ENCODE results near the gene NABP1. TPM values are rescaled to one million over a fixed set of nuclear protein-coding genes. Genes with fewer than 3 reads are reported as not detected.

Gene NABP1
- polyA plus RNA-seq, 1 of the 3 experiments (the other 2 are of a cell fraction): 19.1 TPM

- Histone ChIP-seq H2AFZ (ENCODE audit: low read depth) (no peak overlapping the region), H3K36me3 (replicated peaks in 1 of 2; ENCODE audit: control insufficient read depth in 1 of 2, insufficient read depth in 2 of 2, low read length in 1 of 2) (no peaks in the 10 kb centered on the region), H3K9me2 (no peaks in the 10 kb centered on the region), H4K20me1 (ENCODE audit: insufficient read depth) (no peaks in the 10 kb centered on the region), H3K9ac (no peak overlapping the region), H3K4me1 (ENCODE audit: control insufficient read depth in 1 of 2, insufficient read depth in 2 of 2, low read depth in 1 of 2, low read length in 1 of 2) (no peaks in the 10 kb centered on the region), H3K9me3 (no peaks in the 10 kb centered on the region), H3K27ac (ENCODE audit: low read depth in 2 of 2, low read length in 1 of 2) (no peak overlapping the region), H3F3A (replicated peaks; ENCODE audit: insufficient read depth) (no peaks in the 10 kb centered on the region), H3K4me3 (ENCODE audit: low read depth in 2 of 2, low read length in 1 of 2) (no peak overlapping the region), H3K4me2 (no peak overlapping the region), H3K27me3 (ENCODE audit: insufficient read depth) (no peaks in the 10 kb centered on the region), H3K79me2 (ENCODE audit: insufficient read depth) (no peaks in the 10 kb centered on the region)
- WGBS (ENCODE audit: low lambda C conversion rate): 89% methylated on average over 2 of the region's 2 CpGs
- TF ChIP-seq SIN3A (IDR thresholded peaks at IDR 0.05; ENCODE audit: borderline replicate concordance, low read depth, low read length) (no peak), FOXM1 (IDR thresholded peaks at IDR 0.05; ENCODE audit: low read depth) (no peak), NRF1 (IDR thresholded peaks at IDR 0.05; ENCODE audit: low read depth, low read length) (no peak), SMC3 (IDR thresholded peaks at IDR 0.05; ENCODE audit: low read depth, low read length) (no peak), MXI1 (IDR thresholded peaks at IDR 0.05; ENCODE audit: low read depth, low read length) (no peak), FOXJ3 (CRISPR knock-in tag; IDR thresholded peaks at IDR 0.05) (no peak), EP300 (IDR thresholded peaks at IDR 0.05; ENCODE audit: borderline replicate concordance in 1 of 2, low read depth in 1 of 2, low read length in 1 of 2) (no peak)
- TF ChIP-seq, protein P1, sequence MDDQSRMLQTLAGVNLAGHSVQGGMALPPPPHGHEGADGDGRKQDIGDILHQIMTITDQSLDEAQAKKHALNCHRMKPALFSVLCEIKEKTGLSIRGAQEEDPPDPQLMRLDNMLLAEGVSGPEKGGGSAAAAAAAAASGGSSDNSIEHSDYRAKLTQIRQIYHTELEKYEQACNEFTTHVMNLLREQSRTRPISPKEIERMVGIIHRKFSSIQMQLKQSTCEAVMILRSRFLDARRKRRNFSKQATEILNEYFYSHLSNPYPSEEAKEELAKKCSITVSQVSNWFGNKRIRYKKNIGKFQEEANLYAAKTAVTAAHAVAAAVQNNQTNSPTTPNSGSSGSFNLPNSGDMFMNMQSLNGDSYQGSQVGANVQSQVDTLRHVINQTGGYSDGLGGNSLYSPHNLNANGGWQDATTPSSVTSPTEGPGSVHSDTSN (IDR thresholded peaks at IDR 0.05): no peak
- TF ChIP-seq, protein P2, sequence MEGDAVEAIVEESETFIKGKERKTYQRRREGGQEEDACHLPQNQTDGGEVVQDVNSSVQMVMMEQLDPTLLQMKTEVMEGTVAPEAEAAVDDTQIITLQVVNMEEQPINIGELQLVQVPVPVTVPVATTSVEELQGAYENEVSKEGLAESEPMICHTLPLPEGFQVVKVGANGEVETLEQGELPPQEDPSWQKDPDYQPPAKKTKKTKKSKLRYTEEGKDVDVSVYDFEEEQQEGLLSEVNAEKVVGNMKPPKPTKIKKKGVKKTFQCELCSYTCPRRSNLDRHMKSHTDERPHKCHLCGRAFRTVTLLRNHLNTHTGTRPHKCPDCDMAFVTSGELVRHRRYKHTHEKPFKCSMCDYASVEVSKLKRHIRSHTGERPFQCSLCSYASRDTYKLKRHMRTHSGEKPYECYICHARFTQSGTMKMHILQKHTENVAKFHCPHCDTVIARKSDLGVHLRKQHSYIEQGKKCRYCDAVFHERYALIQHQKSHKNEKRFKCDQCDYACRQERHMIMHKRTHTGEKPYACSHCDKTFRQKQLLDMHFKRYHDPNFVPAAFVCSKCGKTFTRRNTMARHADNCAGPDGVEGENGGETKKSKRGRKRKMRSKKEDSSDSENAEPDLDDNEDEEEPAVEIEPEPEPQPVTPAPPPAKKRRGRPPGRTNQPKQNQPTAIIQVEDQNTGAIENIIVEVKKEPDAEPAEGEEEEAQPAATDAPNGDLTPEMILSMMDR (IDR thresholded peaks at IDR 0.05): no peak
- POLR2A ChIA-PET: no interaction called here
- CTCF ChIA-PET: interaction anchor here (0.6 to 1.7 kb wide), 2 partner anchors 157 to 484 kb away, joined by 4 read pairs; no protein-coding TSS in a partner anchor
- no peak for DNase-seq
Measured at GRCh38 chr2:191711621-191712020, 33.7 kb downstream of the NABP1 start.

- H2AFZ ChIP-seq (ENCODE audit: low read depth): no peak overlapping the region
- H3K4me3 ChIP-seq (ENCODE audit: low read depth in 2 of 2, low read length in 1 of 2): no peak overlapping the region
- H3K9ac ChIP-seq: no peak overlapping the region
- TF ChIP-seq RCOR1 (IDR thresholded peaks at IDR 0.05; ENCODE audit: low read length): no peak
- TF ChIP-seq GABPA (IDR thresholded peaks at IDR 0.05; ENCODE audit: low read depth): no peak
- TF ChIP-seq EZH2phosphoT487 (IDR thresholded peaks at IDR 0.05; ENCODE audit: borderline replicate concordance, low read depth): no peak
- TF ChIP-seq, protein P1 (IDR thresholded peaks at IDR 0.05): no peak
- TF ChIP-seq, protein P3, sequence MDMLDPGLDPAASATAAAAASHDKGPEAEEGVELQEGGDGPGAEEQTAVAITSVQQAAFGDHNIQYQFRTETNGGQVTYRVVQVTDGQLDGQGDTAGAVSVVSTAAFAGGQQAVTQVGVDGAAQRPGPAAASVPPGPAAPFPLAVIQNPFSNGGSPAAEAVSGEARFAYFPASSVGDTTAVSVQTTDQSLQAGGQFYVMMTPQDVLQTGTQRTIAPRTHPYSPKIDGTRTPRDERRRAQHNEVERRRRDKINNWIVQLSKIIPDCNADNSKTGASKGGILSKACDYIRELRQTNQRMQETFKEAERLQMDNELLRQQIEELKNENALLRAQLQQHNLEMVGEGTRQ (IDR thresholded peaks at IDR 0.05; ENCODE audit: borderline replicate concordance, low read depth, low read length): no peak
- DNase-seq: no peak
- no peaks in the 10 kb centered on the region for H3K9me3 ChIP-seq
- CTCF ChIA-PET: no interaction called here
- no peaks in the 10 kb centered on the region for H3K27me3 ChIP-seq (ENCODE audit: insufficient read depth)
- H3F3A ChIP-seq (replicated peaks; ENCODE audit: insufficient read depth): no peaks in the 10 kb centered on the region
- WGBS (ENCODE audit: low lambda C conversion rate): 43% methylated on average over 1 of the region's 1 CpG
- H3K9me2 ChIP-seq: no peaks in the 10 kb centered on the region
- no peak overlapping the region for H3K27ac ChIP-seq (ENCODE audit: low read depth in 2 of 2, low read length in 1 of 2)
- no peaks in the 10 kb centered on the region for H3K4me1 ChIP-seq (ENCODE audit: control insufficient read depth in 1 of 2, insufficient read depth in 2 of 2, low read depth in 1 of 2, low read length in 1 of 2)
- H4K20me1 ChIP-seq (ENCODE audit: insufficient read depth): no peaks in the 10 kb centered on the region
- POLR2A ChIA-PET: no interaction called here
- H3K4me2 ChIP-seq: no peak overlapping the region
- H3K79me2 ChIP-seq (ENCODE audit: insufficient read depth): no peaks in the 10 kb centered on the region
- H3K36me3 ChIP-seq (replicated peaks in 1 of 2; ENCODE audit: control insufficient read depth in 1 of 2, insufficient read depth in 2 of 2, low read length in 1 of 2): no peaks in the 10 kb centered on the region
Measured at GRCh38 chr2:191713837-191714236, 35.9 kb downstream of the NABP1 start.
